ENCODE data around the gene MAN2C1.

DNA sequence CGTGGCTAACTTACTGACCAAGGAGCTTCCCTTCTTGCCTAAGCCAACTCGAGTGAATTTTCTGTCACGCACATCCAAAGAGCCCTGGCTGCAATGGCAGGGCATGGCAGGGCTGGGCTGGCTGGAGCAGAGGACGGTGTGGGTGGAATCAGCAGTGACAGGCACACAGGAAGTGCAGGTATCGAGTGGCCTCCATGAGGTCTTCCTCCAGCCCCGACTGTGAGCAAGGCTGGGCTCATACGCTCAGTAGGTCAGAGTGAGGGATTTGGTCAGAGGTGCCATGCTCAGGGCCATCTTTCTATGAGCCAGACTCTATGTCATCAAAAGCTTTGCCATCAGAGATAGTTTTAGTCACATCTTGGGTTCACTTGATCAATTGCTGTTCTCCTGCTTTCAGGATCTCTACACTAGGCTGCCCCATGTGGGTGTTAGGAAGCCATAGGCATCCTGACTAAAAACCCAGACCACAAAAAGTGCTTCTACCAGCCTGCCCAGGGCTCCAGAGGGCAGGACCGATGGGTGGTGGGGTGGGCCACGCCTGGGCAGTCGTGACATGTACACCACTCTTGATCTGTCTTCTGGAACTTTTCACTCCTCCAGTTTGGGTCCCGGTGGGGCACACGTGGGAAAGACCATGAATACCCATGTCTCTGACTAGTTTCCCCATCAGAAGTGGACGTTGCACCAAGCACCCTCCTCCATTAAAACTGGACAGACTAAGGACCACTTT is 55.1 kb downstream of the MAN2C1 start:
- TF ChIP-seq, protein P1, sequence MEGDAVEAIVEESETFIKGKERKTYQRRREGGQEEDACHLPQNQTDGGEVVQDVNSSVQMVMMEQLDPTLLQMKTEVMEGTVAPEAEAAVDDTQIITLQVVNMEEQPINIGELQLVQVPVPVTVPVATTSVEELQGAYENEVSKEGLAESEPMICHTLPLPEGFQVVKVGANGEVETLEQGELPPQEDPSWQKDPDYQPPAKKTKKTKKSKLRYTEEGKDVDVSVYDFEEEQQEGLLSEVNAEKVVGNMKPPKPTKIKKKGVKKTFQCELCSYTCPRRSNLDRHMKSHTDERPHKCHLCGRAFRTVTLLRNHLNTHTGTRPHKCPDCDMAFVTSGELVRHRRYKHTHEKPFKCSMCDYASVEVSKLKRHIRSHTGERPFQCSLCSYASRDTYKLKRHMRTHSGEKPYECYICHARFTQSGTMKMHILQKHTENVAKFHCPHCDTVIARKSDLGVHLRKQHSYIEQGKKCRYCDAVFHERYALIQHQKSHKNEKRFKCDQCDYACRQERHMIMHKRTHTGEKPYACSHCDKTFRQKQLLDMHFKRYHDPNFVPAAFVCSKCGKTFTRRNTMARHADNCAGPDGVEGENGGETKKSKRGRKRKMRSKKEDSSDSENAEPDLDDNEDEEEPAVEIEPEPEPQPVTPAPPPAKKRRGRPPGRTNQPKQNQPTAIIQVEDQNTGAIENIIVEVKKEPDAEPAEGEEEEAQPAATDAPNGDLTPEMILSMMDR (IDR thresholded peaks at IDR 0.05; ENCODE audit: insufficient read depth, low read depth, low read length): no peak
- no peak for TF ChIP-seq EZH2 (IDR thresholded peaks at IDR 0.05; ENCODE audit: insufficient read depth, low read length)
